DND-41 (cell line): ENCODE data around the gene PCDH19.

Experiments
- EZH2 ChIP-seq: IDR thresholded peaks from 3 replicates; pipeline ENCODE4 v1.6.1; 2012; ENCODE audit warnings: borderline replicate concordance, low read depth, mild to moderate bottlenecking, moderate library complexity, low read length, inconsistent platforms; ENCODE audit not compliant: severe bottlenecking
- TF ChIP-seq, protein P1 (sequence below): IDR thresholded peaks from 2 replicates; pipeline ENCODE4 v1.5.1; 2012; ENCODE audit warnings: borderline replicate concordance, low read length, moderate library complexity, mild to moderate bottlenecking; ENCODE audit not compliant: poor library complexity, severe bottlenecking; ENCODE audit errors: extremely low read depth

DNA sequence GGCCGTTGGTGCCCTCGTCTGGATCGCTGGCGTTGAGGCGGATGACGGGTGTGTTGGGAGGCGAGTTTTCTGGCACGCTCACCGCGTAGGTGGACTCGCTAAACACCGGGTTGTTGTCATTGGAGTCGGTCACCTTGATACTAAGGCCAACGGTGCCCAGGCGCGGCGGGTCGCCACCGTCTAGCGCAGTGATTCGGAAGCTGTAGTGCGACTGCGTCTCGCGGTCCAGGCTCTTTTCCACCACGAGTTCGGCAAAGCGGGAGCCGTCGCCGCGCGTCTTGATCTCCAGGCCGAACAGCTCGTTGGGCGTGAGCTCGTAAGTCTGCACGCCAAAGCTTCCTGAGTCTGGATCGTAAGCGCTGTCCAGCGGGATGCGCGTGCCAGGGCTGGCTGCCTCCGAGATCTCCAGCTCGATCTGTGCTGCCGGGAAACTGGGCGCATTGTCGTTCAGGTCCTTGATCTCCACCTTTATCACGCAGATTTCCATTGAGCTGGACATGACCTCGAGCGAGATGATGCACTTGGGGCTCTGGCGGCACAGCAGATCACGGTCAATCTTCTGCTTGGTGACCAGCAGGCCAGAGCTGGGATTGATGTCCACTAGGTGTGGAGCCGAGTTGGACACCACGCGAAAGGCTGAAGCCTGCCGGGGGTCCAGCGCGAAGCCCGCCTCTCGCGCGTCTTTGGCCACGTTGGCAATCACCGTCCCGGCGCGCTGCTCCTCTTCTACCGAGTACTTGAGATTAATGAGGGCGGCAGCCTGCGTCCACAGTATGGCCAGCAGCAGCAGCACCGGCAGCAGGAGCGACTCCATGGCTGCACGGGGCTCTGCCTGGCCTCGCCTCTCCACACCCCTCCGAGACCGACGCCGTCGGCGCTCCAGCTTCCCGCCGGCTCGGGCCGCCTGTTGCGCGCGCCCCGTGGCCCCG is 2.0 kb downstream of the PCDH19 start:
- TF ChIP-seq, protein P1, sequence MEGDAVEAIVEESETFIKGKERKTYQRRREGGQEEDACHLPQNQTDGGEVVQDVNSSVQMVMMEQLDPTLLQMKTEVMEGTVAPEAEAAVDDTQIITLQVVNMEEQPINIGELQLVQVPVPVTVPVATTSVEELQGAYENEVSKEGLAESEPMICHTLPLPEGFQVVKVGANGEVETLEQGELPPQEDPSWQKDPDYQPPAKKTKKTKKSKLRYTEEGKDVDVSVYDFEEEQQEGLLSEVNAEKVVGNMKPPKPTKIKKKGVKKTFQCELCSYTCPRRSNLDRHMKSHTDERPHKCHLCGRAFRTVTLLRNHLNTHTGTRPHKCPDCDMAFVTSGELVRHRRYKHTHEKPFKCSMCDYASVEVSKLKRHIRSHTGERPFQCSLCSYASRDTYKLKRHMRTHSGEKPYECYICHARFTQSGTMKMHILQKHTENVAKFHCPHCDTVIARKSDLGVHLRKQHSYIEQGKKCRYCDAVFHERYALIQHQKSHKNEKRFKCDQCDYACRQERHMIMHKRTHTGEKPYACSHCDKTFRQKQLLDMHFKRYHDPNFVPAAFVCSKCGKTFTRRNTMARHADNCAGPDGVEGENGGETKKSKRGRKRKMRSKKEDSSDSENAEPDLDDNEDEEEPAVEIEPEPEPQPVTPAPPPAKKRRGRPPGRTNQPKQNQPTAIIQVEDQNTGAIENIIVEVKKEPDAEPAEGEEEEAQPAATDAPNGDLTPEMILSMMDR, result no peak
- no peak for TF ChIP-seq EZH2
